Caco-2 (cell line): ENCODE results near the gene TBRG1. TPM values are rescaled to one million over a fixed set of nuclear protein-coding genes. Genes with fewer than 3 reads are reported as not detected.

ENCODE experiments used
- BruUV-seq: library from RNA; stranded (reverse); fragments of 400-500 nt; replicated peaks from 2 replicates; lab custom pipeline; 2021; lab: Mats Ljungman, UMichigan
- CTCF ChIA-PET: fragments of 300-600 bp; sonication (Branson Sonifier 250); formaldehyde crosslinking; loops from one replicate; lab custom pipeline; 2022; ENCODE audit warnings: antibody characterized with exemption; lab: Charles Lee
- POLR2A ChIA-PET: fragments of 300-600 bp; sonication (Branson Sonifier 250); formaldehyde crosslinking; loops from one replicate; lab custom pipeline; 2022; ENCODE audit warnings: antibody characterized with exemption; lab: Charles Lee
- DNase-seq, 2 experiments: peaks; one replicate each; pipeline versions ENCODE4 v3.0.0 to v3.0.0-alpha.2; 2020 to 2022
- H3K27me3 ChIP-seq: replicated peaks from 2 replicates; pipeline ENCODE4 v1.6.0; 2011; ENCODE audit warnings: low read length; ENCODE audit not compliant: control insufficient read depth, insufficient read depth
- H3K36me3 ChIP-seq: 2 replicates; pipeline ENCODE4 v1.5.1; 2011; ENCODE audit warnings: low read length; ENCODE audit not compliant: control insufficient read depth, insufficient read depth
- H3K4me1 ChIP-seq: fragments of 250-450 bp; sonication (Bioruptor Pico); 2 replicates; pipeline ENCODE4 v1.5.1; 2020; ENCODE audit warnings: mild to moderate bottlenecking
- H3K4me3 ChIP-seq: 2 replicates; pipeline ENCODE4 v1.5.1; 2011; ENCODE audit warnings: low read depth, mild to moderate bottlenecking, control low read depth, low read length
- H3K9me3 ChIP-seq: fragments of 250-450 bp; sonication (Bioruptor Pico); 2 replicates; pipeline ENCODE4 v1.5.1; 2020; ENCODE audit warnings: mild to moderate bottlenecking, moderate library complexity
- H3K27ac Mint-ChIP-seq: one replicate; pipeline ENCODE4 v1.8.0; 2022; ENCODE audit warnings: mixed read lengths; ENCODE audit not compliant: unreplicated experiment
- H3K27me3 Mint-ChIP-seq: one replicate; pipeline ENCODE4 v1.8.0; 2022; ENCODE audit warnings: mixed read lengths; ENCODE audit not compliant: insufficient read depth, unreplicated experiment
- H3K36me3 Mint-ChIP-seq: one replicate; pipeline ENCODE4 v1.8.0; 2022; ENCODE audit warnings: mild to moderate bottlenecking, mixed read lengths; ENCODE audit not compliant: insufficient read depth, unreplicated experiment
- H3K4me1 Mint-ChIP-seq: one replicate; pipeline ENCODE4 v1.8.0; 2022; ENCODE audit warnings: low read depth, mixed read lengths; ENCODE audit not compliant: unreplicated experiment
- H3K4me3 Mint-ChIP-seq: one replicate; pipeline ENCODE4 v1.8.0; 2022; ENCODE audit warnings: mild to moderate bottlenecking, moderate library complexity, mixed read lengths; ENCODE audit not compliant: unreplicated experiment
- H3K9me3 Mint-ChIP-seq: one replicate; pipeline ENCODE4 v1.8.0; 2022; ENCODE audit warnings: mixed read lengths; ENCODE audit not compliant: unreplicated experiment
- intact Hi-C: fragments of 100-400 bp; cut with micrococcal nuclease; formaldehyde crosslinking; loops from one replicate; pipeline ENCODE4 v1.10.0; 2022; ENCODE audit not compliant: unreplicated experiment
- total RNA-seq: library from RNA; stranded (reverse); gene quantifications from 2 replicates; pipeline ENCODE4 v1.2.3, GENCODE V29; 2022
- TF ChIP-seq, protein P1 (sequence below), 2 experiments: fragments of 200-600 bp in 1 of 2; IDR thresholded peaks; 1 replicate in 1 of 2; 2 replicates in 1 of 2; pipeline versions ENCODE4 v1.5.1 to v1.8.0; 2011 to 2022; ENCODE audit warnings: antibody characterized with exemption in 1 of 2, control low read depth in 1 of 2, inconsistent platforms in 1 of 2, low read depth in 1 of 2, low read length in 1 of 2, mild to moderate bottlenecking in 1 of 2, moderate library complexity in 1 of 2; ENCODE audit not compliant: insufficient read depth in 1 of 2, severe bottlenecking in 1 of 2, unreplicated experiment in 1 of 2

Gene TBRG1
- total RNA-seq, 1 experiment from 2014 or later: 71.5 TPM

GRCh38 chr11:124676386-124676785, 53.7 kb downstream of the TBRG1 start:
- no peaks in the 10 kb centered on the region for H3K27me3 ChIP-seq
- BruUV-seq: no TSS peak
- no peaks in the 10 kb centered on the region; the same call in 1 of the 2 replicates for H3K9me3 ChIP-seq
- peaks cover 19% of the 10 kb centered on the region for H3K4me1 ChIP-seq
- CTCF ChIA-PET: interaction anchor here (1.4 kb wide), 1 partner anchor 70 kb away, joined by 3 read pairs; no protein-coding TSS in a partner anchor
- intact Hi-C loops: no loop called here
- POLR2A ChIA-PET: no interaction called here
- no peaks in the 10 kb centered on the region for H3K36me3 ChIP-seq
- Mint-ChIP-seq H3K9me3 (no peaks in the 10 kb centered on the region), H3K27ac (no peak overlapping the region), H3K4me3 (no peak overlapping the region), H3K4me1 (no peaks in the 10 kb centered on the region), H3K36me3 (peaks cover 19% of the 10 kb centered on the region), H3K27me3 (peaks cover 4% of the 10 kb centered on the region)
- TF ChIP-seq, protein P1, sequence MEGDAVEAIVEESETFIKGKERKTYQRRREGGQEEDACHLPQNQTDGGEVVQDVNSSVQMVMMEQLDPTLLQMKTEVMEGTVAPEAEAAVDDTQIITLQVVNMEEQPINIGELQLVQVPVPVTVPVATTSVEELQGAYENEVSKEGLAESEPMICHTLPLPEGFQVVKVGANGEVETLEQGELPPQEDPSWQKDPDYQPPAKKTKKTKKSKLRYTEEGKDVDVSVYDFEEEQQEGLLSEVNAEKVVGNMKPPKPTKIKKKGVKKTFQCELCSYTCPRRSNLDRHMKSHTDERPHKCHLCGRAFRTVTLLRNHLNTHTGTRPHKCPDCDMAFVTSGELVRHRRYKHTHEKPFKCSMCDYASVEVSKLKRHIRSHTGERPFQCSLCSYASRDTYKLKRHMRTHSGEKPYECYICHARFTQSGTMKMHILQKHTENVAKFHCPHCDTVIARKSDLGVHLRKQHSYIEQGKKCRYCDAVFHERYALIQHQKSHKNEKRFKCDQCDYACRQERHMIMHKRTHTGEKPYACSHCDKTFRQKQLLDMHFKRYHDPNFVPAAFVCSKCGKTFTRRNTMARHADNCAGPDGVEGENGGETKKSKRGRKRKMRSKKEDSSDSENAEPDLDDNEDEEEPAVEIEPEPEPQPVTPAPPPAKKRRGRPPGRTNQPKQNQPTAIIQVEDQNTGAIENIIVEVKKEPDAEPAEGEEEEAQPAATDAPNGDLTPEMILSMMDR (IDR thresholded peaks at IDR 0.05; ENCODE audit: insufficient read depth in 1 of 2, low read depth in 1 of 2, low read length in 1 of 2, severe bottlenecking in 1 of 2, unreplicated experiment in 1 of 2): no peak
- H3K4me3 ChIP-seq: no peak overlapping the region
- DNase-seq: no peak

DNA sequence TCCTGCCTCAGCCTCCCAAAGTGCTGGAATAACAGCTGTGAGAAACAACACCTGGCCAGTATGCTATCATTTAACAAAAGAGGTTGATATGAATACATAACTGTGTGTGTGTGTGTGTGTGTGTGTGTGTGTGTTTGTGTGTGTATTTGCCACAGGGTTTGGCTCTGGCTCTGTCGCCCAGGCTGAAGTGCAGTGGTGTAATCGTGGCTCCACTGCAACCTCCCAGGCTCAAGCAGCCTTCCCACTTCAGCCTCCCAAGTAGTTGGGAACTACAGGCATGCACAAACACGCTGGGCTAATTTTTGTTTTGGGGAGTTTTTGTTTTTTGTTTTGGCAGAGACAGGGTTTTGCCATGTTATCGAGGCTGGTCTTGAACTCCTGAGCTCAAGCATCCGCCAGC, 55.8 kb downstream of the TBRG1 start:
- no peak for DNase-seq
- Histone ChIP-seq H3K9me3 (peaks cover 10% of the 10 kb centered on the region; the same call in 1 of the 2 replicates), H3K4me3 (no peak overlapping the region), H3K27me3 (no peaks in the 10 kb centered on the region), H3K36me3 (no peaks in the 10 kb centered on the region), H3K4me1 (0 out of 2 replicates have a peak, but pooled peaks cover 9% of the 10 kb centered on the region)
- TF ChIP-seq, protein P1 (IDR thresholded peaks at IDR 0.05; ENCODE audit: insufficient read depth in 1 of 2, low read depth in 1 of 2, low read length in 1 of 2, severe bottlenecking in 1 of 2, unreplicated experiment in 1 of 2): no peak
- H3K27ac Mint-ChIP-seq: no peak overlapping the region
- H3K36me3 Mint-ChIP-seq: peaks cover 11% of the 10 kb centered on the region
- CTCF ChIA-PET: no interaction called here
- H3K27me3 Mint-ChIP-seq: peaks cover 4% of the 10 kb centered on the region
- intact Hi-C loops: no loop called here
- no peak overlapping the region for H3K4me3 Mint-ChIP-seq
- POLR2A ChIA-PET: no interaction called here
- no TSS peak for BruUV-seq
- peaks cover 8% of the 10 kb centered on the region for H3K9me3 Mint-ChIP-seq
- H3K4me1 Mint-ChIP-seq: no peaks in the 10 kb centered on the region

DNA sequence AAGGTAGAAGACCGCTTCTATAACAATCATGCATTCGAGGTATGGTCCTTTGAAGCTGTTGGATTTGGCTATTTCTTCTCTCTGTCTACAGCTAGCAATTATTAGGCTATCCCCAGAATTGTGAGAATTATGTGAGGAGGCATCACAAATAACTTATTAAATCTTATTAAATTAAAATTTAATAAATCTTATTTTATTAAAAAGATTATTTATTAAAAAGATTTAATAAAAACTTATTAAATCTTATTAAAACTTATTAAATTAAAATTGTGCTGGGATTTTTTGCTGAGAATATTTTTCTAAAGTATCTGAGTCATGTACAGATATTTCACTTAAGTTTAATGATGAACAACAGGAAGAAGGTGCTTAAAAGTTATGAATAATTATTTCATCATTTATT, 58.8 kb downstream of the TBRG1 start:
- Histone ChIP-seq H3K4me3 (no peak overlapping the region), H3K9me3 (peaks cover 23% of the 10 kb centered on the region), H3K27me3 (no peaks in the 10 kb centered on the region), H3K4me1 (no peaks in the 10 kb centered on the region), H3K36me3 (no peaks in the 10 kb centered on the region)
- Mint-ChIP-seq H3K4me3 (no peak overlapping the region), H3K4me1 (no peaks in the 10 kb centered on the region), H3K36me3 (no peaks in the 10 kb centered on the region), H3K9me3 (peaks cover 17% of the 10 kb centered on the region), H3K27me3 (peaks cover 4% of the 10 kb centered on the region), H3K27ac (no peak overlapping the region)
- TF ChIP-seq, protein P1 (IDR thresholded peaks at IDR 0.05; ENCODE audit: insufficient read depth in 1 of 2, low read depth in 1 of 2, low read length in 1 of 2, severe bottlenecking in 1 of 2, unreplicated experiment in 1 of 2): no peak
- no TSS peak for BruUV-seq
- POLR2A ChIA-PET: no interaction called here
- intact Hi-C loops: no loop called here
- CTCF ChIA-PET: no interaction called here
- no peak for DNase-seq
